Measurements from ENCODE around the gene CDKN2C.
"Not testable (repeated sequence)": the region's sequence is repeated elsewhere in the genome, so short reads cannot be mapped to it uniquely, and the experiment has no call there.

CDKN2C gene

GRCh38 chr1:50981741-50982140 lies 11.7 kb downstream of the CDKN2C start:
- peak; percentile 73 to 80 for DNase-seq

DNA sequence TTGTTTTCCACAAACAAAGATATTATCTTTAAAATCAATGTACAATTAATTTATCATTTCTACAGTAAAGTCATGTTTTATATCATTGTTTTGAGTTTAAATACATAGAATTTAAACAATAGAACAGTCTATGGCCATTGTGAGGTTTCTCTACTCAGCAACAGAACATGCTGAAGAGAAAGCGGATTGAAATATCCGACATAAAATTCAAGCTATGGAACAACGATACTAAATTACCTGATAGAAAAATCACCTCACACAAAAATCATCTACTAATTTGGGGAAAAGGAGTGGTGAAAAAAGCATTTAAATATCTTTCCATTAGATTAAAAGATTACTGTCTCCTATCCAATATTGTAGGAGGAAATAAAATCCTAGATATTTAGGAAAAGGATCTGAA lies 12.6 kb downstream of the CDKN2C start:
- no peak for DNase-seq

- DNase-seq, result no peak
Measured at GRCh38 chr1:50983219-50983802, 13.3 kb downstream of the CDKN2C start.

- no peak for DNase-seq
Measured at GRCh38 chr1:50985094-50985493, 15.0 kb downstream of the CDKN2C start.

GRCh38 chr1:50986653-50987052 lies 16.6 kb downstream of the CDKN2C start:
- DNase-seq, result no peak

DNA sequence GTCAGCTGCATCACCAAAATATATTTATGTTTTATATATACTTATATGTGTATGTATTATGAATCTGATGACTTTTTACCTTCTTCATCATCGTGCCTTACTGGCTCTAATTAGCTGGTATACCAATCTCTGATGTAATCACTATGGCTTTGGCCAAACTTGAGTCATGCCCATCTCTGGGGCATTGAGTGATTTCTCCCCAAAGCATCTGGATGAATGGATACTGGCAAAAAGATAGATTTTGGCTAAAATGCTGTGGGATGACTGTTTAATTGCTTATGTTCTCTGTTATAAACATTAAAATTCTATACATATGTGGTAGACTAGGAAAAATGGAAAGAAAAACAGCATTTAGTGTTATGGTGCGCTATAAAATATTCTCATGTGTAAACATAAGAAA lies 19.6 kb downstream of the CDKN2C start:
- DNase-seq, result no peak

GRCh38 chr1:50992532-50993318 lies 22.7 kb downstream of the CDKN2C start:
- DNase-seq, result no peak

GRCh38 chr1:50993645-50994044 lies 23.6 kb downstream of the CDKN2C start:
- no peak for DNase-seq

GRCh38 chr1:50994997-50995396 lies 25.0 kb downstream of the CDKN2C start:
- no peak for DNase-seq

GRCh38 chr1:50995651-50996050 lies 25.6 kb downstream of the CDKN2C start:
- DNase-seq, result no peak

DNA sequence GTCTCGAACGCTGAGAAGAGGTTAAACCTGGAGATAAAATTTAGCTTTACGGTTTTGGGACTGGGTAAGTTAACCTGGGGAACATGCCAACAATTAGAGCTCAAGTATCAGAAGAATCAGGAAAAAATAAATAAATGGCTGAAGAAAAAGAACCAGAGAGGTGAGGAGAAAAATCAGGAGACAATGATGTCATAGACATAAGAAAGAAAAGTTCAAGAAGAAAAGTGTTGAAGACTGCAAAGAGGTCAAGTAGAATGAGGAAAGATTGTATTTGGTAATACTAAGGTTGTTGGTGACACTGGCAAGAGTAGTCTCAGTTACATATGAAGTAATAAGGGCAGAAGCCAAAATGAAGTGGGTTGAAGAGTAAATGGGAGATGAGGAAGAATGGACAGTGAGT lies 26.0 kb downstream of the CDKN2C start:
- DNase-seq, result no peak

GRCh38 chr1:50999375-50999774 lies 29.3 kb downstream of the CDKN2C start:
- DNase-seq, result not testable (repeated sequence)

- no peak for DNase-seq
Measured at GRCh38 chr1:51000160-51000559, 30.1 kb downstream of the CDKN2C start.

DNA sequence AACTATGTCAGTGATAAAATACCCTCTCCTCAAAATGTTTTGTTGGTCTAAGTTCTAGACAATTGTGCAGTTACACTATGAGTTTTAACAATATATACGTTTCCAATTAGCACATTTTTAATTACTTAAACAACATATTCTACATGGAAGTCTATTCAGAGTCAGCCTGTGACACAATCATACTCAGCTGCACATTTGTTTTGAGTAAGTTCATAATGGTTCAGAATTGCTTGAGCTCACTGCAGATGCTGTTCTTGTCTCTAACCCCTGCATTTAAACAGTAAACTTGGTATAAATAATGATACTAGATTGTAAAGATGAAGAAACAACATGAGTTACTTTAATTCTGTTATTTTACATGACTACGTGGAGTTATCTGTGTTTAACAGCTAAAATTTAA lies 30.6 kb downstream of the CDKN2C start:
- no peak for DNase-seq

- DNase-seq, result no peak
Measured at GRCh38 chr1:51002516-51002915, 32.5 kb downstream of the CDKN2C start.

DNA sequence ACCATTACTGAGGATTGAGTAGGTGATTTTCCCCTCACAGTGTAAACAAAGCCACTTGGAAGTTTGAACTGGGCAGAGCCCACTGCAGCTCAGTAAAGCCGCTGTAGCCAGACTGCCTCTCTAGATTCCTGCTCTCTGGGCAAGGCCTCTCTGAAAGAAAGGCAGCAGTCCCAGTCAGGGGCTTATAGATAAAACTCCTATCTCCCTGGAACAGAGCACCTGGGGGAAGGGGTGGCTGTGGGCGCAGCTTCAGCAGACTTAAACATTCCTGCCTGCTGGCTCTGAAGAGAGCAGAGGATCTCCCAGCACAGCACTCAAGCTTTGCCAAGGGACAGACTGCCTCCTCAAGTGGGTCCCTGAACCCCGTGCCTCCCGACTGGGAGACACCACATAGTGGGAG lies 35.5 kb downstream of the CDKN2C start:
- DNase-seq, result not testable (repeated sequence)

DNA sequence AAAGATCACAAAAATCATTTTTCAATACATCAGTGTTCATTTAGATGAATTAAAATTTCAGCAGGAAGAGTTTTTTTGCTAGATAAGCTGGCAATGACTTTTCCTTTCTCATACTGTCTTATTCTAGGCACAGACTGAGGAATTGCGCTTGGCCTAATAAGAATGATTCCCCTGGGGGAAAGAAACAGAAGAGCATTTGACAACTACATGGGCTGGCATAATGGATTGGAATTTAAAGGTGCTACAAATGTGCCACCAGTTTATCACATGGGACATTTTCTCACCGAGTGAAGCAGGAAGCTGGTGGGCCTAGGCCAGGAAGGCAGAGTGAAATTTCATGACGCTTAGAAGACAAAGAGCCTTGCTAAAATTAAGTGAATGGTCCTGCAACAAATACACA lies 39.3 kb downstream of the CDKN2C start:
- DNase-seq, result no peak

DNA sequence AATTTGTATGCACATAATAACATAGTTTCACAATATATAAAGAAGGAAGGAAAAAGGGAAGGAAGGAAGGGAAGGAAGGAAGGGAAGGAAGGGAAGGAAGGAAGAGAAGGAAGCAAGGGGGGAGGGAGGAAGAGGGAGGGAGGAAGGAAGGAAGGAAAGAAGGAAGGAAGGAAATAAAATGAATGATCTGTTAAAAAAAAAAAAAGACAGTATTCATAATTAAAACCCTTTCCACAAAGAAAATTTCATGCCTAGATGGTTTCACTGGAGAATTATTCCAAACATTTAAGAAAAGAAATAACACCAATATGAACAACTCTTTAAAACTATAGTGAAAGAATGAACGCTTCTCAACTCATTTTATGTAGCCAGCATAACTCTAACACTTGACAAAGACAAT lies 44.8 kb downstream of the CDKN2C start:
- no peak for DNase-seq

DNA sequence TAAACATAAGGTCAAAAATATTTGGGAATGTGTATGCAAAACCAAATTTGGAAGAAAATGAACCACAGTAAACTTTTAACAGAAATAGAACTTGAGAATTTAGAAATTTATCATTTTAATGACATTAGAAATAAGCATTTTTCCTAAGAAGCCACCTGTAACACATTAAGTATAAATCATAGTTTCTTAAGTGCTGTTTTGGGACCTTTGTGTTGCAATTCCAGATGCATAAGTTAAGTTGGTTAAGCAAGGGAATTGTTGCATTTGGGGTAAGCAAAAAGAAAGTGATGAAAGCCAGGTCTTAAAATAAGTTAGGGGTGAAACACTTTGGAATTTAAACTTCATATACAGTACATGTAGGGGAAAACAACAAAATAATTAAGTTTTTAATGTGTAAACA lies 49.8 kb downstream of the CDKN2C start:
- no peak for DNase-seq
